Bronchial smooth muscle cell (primary cell): Measurements from ENCODE around the gene LSM8. TPM values are rescaled to one million over a fixed set of nuclear protein-coding genes. Genes with fewer than 3 reads are reported as not detected.

ENCODE experiments used
- total RNA-seq: library from RNA; depleted of rRNA; stranded (reverse); fragments of >200 nt; gene quantifications from 2 replicates; pipeline ENCODE4 v1.2.1, GENCODE V29; 2014

The LSM8 gene
- 32.5 and 36.9 TPM in 2 replicates for total RNA-seq

GRCh38 chr7:118183786-118184564 is at the start of gene LSM8:
LSM8 (plus strand) TSS chr7:118184164; CDS start chr7:118184224, 60 bp downstream.

GRCh38 chr7:118224521-118224920 is 40.6 kb downstream of the LSM8 start, which contains the start of gene ANKRD7:
ANKRD7 (plus strand) TSS chr7:118224704; CDS start chr7:118224831, 127 bp downstream.

Other genes with a start within 250 kb of the LSM8 start
- 1.6 and 2.0 TPM in 2 replicates for gene ANKRD7, start 40.5 kb downstream of the LSM8 start, total RNA-seq